ENCODE results near the gene UPK1A. TPM values are rescaled to one million over a fixed set of nuclear protein-coding genes. Genes with fewer than 3 reads are reported as not detected.
A peak's percentile ranks its signal among the peaks of the same experiment; 100 is the strongest.

The UPK1A gene
- total and polyA plus RNA-seq, 9 of the 15 experiments (the other 6 are each of a cell fraction or from before 2014, with no cell fraction given) = 0.06 to 0.13 TPM; not detected in 7

DNA sequence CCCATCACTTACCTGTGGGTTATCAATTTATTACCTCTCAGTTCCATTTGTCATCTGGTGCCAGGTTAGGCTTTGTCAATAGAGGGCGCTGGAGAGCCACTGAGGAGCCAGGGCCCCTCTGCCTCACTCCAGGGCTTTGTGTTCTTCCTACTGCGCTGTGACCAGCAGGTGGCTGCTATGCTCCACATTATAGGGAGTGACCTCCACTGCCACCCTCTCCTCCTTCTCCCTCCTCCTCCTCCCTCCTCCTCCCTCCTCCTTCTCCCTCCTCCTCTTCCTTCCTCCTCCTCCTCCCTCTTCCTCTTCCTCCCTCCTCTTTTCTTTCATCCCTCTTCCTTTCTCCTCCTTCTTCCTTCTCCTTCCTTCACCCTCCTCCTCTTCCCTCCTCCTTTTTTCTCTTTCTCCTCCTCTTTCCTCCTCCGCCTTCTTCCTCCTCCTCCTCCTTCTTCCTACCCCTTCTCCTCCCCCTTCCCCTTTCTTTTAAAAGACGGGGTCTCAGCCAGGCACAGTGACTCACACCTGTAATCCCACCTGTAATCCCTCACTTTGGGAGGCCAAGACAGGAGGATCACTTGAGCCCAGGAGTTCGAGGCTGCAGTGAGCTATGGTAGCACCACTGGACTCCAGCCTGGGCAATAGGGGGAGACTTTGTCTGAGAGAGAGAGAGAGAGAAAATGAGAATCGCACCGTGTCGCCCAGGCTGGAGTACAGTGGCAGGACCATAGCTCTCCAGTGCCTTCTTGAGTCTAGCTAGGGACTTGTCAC, 27.7 kb downstream of the UPK1A start (continued):
- TF ChIP-seq, protein P1, sequence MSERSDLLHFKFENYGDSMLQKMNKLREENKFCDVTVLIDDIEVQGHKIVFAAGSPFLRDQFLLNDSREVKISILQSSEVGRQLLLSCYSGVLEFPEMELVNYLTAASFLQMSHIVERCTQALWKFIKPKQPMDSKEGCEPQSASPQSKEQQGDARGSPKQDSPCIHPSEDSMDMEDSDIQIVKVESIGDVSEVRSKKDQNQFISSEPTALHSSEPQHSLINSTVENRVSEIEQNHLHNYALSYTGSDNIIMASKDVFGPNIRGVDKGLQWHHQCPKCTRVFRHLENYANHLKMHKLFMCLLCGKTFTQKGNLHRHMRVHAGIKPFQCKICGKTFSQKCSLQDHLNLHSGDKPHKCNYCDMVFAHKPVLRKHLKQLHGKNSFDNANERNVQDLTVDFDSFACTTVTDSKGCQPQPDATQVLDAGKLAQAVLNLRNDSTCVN (CRISPR knock-in tag; IDR thresholded peaks at IDR 0.05) = peak; percentile 96
- TF ChIP-seq, protein P2, sequence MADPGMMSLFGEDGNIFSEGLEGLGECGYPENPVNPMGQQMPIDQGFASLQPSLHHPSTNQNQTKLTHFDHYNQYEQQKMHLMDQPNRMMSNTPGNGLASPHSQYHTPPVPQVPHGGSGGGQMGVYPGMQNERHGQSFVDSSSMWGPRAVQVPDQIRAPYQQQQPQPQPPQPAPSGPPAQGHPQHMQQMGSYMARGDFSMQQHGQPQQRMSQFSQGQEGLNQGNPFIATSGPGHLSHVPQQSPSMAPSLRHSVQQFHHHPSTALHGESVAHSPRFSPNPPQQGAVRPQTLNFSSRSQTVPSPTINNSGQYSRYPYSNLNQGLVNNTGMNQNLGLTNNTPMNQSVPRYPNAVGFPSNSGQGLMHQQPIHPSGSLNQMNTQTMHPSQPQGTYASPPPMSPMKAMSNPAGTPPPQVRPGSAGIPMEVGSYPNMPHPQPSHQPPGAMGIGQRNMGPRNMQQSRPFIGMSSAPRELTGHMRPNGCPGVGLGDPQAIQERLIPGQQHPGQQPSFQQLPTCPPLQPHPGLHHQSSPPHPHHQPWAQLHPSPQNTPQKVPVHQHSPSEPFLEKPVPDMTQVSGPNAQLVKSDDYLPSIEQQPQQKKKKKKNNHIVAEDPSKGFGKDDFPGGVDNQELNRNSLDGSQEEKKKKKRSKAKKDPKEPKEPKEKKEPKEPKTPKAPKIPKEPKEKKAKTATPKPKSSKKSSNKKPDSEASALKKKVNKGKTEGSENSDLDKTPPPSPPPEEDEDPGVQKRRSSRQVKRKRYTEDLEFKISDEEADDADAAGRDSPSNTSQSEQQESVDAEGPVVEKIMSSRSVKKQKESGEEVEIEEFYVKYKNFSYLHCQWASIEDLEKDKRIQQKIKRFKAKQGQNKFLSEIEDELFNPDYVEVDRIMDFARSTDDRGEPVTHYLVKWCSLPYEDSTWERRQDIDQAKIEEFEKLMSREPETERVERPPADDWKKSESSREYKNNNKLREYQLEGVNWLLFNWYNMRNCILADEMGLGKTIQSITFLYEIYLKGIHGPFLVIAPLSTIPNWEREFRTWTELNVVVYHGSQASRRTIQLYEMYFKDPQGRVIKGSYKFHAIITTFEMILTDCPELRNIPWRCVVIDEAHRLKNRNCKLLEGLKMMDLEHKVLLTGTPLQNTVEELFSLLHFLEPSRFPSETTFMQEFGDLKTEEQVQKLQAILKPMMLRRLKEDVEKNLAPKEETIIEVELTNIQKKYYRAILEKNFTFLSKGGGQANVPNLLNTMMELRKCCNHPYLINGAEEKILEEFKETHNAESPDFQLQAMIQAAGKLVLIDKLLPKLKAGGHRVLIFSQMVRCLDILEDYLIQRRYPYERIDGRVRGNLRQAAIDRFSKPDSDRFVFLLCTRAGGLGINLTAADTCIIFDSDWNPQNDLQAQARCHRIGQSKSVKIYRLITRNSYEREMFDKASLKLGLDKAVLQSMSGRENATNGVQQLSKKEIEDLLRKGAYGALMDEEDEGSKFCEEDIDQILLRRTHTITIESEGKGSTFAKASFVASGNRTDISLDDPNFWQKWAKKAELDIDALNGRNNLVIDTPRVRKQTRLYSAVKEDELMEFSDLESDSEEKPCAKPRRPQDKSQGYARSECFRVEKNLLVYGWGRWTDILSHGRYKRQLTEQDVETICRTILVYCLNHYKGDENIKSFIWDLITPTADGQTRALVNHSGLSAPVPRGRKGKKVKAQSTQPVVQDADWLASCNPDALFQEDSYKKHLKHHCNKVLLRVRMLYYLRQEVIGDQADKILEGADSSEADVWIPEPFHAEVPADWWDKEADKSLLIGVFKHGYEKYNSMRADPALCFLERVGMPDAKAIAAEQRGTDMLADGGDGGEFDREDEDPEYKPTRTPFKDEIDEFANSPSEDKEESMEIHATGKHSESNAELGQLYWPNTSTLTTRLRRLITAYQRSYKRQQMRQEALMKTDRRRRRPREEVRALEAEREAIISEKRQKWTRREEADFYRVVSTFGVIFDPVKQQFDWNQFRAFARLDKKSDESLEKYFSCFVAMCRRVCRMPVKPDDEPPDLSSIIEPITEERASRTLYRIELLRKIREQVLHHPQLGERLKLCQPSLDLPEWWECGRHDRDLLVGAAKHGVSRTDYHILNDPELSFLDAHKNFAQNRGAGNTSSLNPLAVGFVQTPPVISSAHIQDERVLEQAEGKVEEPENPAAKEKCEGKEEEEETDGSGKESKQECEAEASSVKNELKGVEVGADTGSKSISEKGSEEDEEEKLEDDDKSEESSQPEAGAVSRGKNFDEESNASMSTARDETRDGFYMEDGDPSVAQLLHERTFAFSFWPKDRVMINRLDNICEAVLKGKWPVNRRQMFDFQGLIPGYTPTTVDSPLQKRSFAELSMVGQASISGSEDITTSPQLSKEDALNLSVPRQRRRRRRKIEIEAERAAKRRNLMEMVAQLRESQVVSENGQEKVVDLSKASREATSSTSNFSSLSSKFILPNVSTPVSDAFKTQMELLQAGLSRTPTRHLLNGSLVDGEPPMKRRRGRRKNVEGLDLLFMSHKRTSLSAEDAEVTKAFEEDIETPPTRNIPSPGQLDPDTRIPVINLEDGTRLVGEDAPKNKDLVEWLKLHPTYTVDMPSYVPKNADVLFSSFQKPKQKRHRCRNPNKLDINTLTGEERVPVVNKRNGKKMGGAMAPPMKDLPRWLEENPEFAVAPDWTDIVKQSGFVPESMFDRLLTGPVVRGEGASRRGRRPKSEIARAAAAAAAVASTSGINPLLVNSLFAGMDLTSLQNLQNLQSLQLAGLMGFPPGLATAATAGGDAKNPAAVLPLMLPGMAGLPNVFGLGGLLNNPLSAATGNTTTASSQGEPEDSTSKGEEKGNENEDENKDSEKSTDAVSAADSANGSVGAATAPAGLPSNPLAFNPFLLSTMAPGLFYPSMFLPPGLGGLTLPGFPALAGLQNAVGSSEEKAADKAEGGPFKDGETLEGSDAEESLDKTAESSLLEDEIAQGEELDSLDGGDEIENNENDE (IDR thresholded peaks at IDR 0.05; ENCODE audit: low read depth, low read length) = no peak
- TF ChIP-seq PHF21A (IDR thresholded peaks at IDR 0.05; ENCODE audit: borderline replicate concordance, low read depth) = peak; percentile 26; the same call in 1 of the 2 replicates
- TF ChIP-seq, protein P3, sequence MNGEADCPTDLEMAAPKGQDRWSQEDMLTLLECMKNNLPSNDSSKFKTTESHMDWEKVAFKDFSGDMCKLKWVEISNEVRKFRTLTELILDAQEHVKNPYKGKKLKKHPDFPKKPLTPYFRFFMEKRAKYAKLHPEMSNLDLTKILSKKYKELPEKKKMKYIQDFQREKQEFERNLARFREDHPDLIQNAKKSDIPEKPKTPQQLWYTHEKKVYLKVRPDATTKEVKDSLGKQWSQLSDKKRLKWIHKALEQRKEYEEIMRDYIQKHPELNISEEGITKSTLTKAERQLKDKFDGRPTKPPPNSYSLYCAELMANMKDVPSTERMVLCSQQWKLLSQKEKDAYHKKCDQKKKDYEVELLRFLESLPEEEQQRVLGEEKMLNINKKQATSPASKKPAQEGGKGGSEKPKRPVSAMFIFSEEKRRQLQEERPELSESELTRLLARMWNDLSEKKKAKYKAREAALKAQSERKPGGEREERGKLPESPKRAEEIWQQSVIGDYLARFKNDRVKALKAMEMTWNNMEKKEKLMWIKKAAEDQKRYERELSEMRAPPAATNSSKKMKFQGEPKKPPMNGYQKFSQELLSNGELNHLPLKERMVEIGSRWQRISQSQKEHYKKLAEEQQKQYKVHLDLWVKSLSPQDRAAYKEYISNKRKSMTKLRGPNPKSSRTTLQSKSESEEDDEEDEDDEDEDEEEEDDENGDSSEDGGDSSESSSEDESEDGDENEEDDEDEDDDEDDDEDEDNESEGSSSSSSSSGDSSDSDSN (IDR thresholded peaks at IDR 0.05; ENCODE audit: borderline replicate concordance in 1 of 2, low read depth in 2 of 2, low read length in 2 of 2) = 0 out of 4 replicates have a peak, but pooled peaks of 1 of the 2 experiments have one; percentile 22
- 0 out of 2 replicates have a peak, but pooled peaks have one; percentile 43 for TF ChIP-seq TCF7 (IDR thresholded peaks at IDR 0.05; ENCODE audit: borderline replicate concordance)
- 0 out of 2 replicates have a peak, but pooled peaks have one; percentile 67 for TF ChIP-seq NBN (IDR thresholded peaks at IDR 0.05; ENCODE audit: low read depth)
- TF ChIP-seq, protein P4, sequence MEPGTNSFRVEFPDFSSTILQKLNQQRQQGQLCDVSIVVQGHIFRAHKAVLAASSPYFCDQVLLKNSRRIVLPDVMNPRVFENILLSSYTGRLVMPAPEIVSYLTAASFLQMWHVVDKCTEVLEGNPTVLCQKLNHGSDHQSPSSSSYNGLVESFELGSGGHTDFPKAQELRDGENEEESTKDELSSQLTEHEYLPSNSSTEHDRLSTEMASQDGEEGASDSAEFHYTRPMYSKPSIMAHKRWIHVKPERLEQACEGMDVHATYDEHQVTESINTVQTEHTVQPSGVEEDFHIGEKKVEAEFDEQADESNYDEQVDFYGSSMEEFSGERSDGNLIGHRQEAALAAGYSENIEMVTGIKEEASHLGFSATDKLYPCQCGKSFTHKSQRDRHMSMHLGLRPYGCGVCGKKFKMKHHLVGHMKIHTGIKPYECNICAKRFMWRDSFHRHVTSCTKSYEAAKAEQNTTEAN (CRISPR knock-in tag; IDR thresholded peaks at IDR 0.05) = 0 out of 2 replicates have a peak, but pooled peaks have one; percentile 31
- TF ChIP-seq CREM (IDR thresholded peaks at IDR 0.05; ENCODE audit: low read depth) = peak; percentile 57; the same call in 1 of the 2 replicates
- peak; percentile 57; the same call in 1 of the 2 replicates for TF ChIP-seq NR2C2 (CRISPR knock-in tag; IDR thresholded peaks at IDR 0.05)
- no peak for TF ChIP-seq NR2C2 (tag; IDR thresholded peaks at IDR 0.05)

Measured in K562 (cell line).